Astrocyte (in vitro differentiated cells and primary cell): ENCODE measurements around the gene RABGAP1L.

Experiments used
- CTCF ChIP-seq: IDR thresholded peaks from 2 replicates; pipeline ENCODE4 v1.5.1; 2011; ENCODE audit warnings: low read depth, mild to moderate bottlenecking, inconsistent platforms, low read length, moderate library complexity; ENCODE audit not compliant: insufficient read depth
- EZH2 ChIP-seq: IDR thresholded peaks from 2 replicates; pipeline ENCODE4 v1.6.1; 2012; ENCODE audit warnings: mild to moderate bottlenecking, low read length, inconsistent platforms; ENCODE audit not compliant: insufficient read depth

- TF ChIP-seq EZH2 (no peak), CTCF (no peak)
Observed at GRCh38 chr1:174284052-174284451, 124.7 kb downstream of the RABGAP1L start.
